GM19468 (cell line): ENCODE measurements around the gene TULP4.
A peak's percentile ranks its signal among the peaks of the same experiment; 100 is the strongest.
"Not testable (repeated sequence)": the region's sequence is repeated elsewhere in the genome, so short reads cannot be mapped to it uniquely, and the experiment has no call there.

Experiments
- ATAC-seq: cut with Tn5 transposase; IDR thresholded peaks from one replicate; pipeline ENCODE4 v1.9.1; 2021; ENCODE audit warnings: mild to moderate bottlenecking, moderate library complexity, moderate number of reproducible peaks; ENCODE audit not compliant: unreplicated experiment; ENCODE audit errors: extremely low read depth

The TULP4 gene

GRCh38 chr6:158538741-158539140 lies 226.5 kb downstream of the TULP4 start:
- no peak for ATAC-seq

GRCh38 chr6:158539413-158539812 lies 227.1 kb downstream of the TULP4 start:
- ATAC-seq, result no peak

- no peak for ATAC-seq
Observed at GRCh38 chr6:158539881-158540280, 227.6 kb downstream of the TULP4 start.

- ATAC-seq, result no peak
Observed at GRCh38 chr6:158543606-158544185, 231.4 kb downstream of the TULP4 start.

- ATAC-seq, result no peak
Observed at GRCh38 chr6:158544428-158544827, 232.2 kb downstream of the TULP4 start.

GRCh38 chr6:158545043-158545966 lies 233.0 kb downstream of the TULP4 start:
- no peak for ATAC-seq

GRCh38 chr6:158548418-158549161 lies 236.3 kb downstream of the TULP4 start:
- no peak for ATAC-seq

- ATAC-seq, result no peak
Observed at GRCh38 chr6:158552055-158552795, 240.0 kb downstream of the TULP4 start.

GRCh38 chr6:158552796-158553138 lies 240.5 kb downstream of the TULP4 start:
- ATAC-seq, result no peak

GRCh38 chr6:158554611-158555361 lies 242.5 kb downstream of the TULP4 start:
- ATAC-seq, result no peak

GRCh38 chr6:158556113-158556512 lies 243.8 kb downstream of the TULP4 start:
- ATAC-seq, result no peak

GRCh38 chr6:158557110-158557509 lies 244.8 kb downstream of the TULP4 start:
- ATAC-seq, result not testable (repeated sequence)

- no peak for ATAC-seq
Observed at GRCh38 chr6:158557927-158558326, 245.7 kb downstream of the TULP4 start.

GRCh38 chr6:158558415-158559306 lies 246.4 kb downstream of the TULP4 start:
- ATAC-seq, result no peak

GRCh38 chr6:158559338-158559894 lies 247.2 kb downstream of the TULP4 start:
- no peak for ATAC-seq

GRCh38 chr6:158559895-158560835 lies 247.9 kb downstream of the TULP4 start, which contains the start of gene TMEM181:
Gene TMEM181 (plus strand): TSS chr6:158560091. CDS start chr6:158560225, 134 bp downstream.
- ATAC-seq, result peak; percentile 77

GRCh38 chr6:158560836-158561320 lies 248.6 kb downstream of the TULP4 start:
- ATAC-seq, result no peak
